ENCODE measurements around the gene CDH13. TPM values are rescaled to one million over a fixed set of nuclear protein-coding genes. Genes with fewer than 3 reads are reported as not detected.

Gene CDH13
- polyA plus RNA-seq, 1 experiment, result 113 TPM

DNA sequence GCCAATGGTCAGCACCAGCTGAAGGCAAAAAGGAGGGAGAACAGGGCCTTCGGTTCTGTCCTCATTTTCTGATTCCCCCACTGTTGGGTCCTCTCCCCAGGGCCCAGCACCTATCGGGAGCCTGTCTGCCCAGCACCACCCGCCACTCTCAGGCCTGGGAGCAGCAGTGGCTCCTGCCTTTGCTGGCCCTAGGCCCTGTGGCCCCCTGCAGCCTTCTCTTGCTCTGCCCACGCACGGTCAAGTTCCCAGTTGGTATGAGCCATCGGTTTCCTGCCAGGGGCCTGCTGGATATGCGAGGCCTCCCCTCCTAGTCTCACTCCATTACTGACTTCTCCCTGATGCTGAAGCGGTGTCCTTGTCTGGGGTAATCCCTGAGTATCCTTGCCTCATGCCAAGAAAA is 1218.5 kb downstream of the CDH13 start:
- POLR2A ChIA-PET, result no interaction called here
- Histone ChIP-seq H3K27me3 (ENCODE audit: control insufficient read depth, insufficient read depth, low read length) (no peaks in the 10 kb centered on the region), H3K36me3 (ENCODE audit: control insufficient read depth, insufficient read depth, low read length) (no peaks in the 10 kb centered on the region), H3K4me3 (ENCODE audit: low read depth, low read length) (no peak overlapping the region)
- CTCF ChIA-PET, result no interaction called here
- no peak for DNase-seq (ENCODE audit: low read depth)
- TF ChIP-seq CTCF (IDR thresholded peaks at IDR 0.05; ENCODE audit: insufficient read depth, low read depth, low read length), result no peak

DNA sequence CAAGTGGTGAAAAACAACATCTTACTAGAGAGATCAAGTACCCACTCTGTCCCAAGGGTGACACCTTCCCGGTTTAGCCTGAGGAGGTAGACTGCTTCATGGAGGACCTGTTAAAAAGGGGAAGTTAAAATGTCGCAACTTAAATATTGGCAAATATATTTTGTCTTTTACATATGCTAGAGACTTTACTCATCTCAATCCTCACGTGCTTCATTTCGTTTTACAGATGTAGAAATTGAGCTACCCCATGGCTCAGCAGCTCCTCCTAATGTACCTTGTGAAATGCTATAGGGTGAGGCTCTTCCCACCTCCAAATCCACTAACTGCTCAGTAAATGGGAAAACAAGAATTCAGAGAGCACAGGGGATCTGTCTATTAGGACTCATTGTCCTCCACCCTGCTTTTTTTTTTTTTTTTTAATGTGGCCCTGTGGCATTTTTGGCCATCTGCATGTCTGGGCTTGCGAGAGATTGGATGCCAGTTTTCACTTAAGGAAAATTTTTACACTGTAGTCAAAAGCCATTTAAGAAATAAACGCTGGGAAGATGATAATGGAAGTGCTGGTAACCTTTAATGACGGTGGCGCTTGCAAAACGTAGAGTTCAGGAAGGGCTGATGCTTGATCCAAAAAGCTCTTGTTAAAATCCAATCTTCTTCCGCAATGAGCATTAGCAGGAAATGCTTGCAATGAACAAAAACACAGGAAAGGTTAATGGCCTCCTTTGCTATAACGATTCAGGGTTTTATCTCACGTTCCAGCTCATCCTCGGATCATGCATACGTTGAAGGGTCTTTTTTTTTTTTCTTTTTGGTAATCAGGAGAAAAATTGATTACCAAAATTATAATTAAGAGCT is 1220.8 kb downstream of the CDH13 start:
- H3K27me3 ChIP-seq (ENCODE audit: control insufficient read depth, insufficient read depth, low read length), result no peaks in the 10 kb centered on the region
- no peak for TF ChIP-seq CTCF (IDR thresholded peaks at IDR 0.05; ENCODE audit: insufficient read depth, low read depth, low read length)
- POLR2A ChIA-PET, result no interaction called here
- CTCF ChIA-PET, result no interaction called here
- H3K4me3 ChIP-seq (ENCODE audit: low read depth, low read length), result no peak overlapping the region
- DNase-seq (ENCODE audit: low read depth), result no peak
- H3K36me3 ChIP-seq (ENCODE audit: control insufficient read depth, insufficient read depth, low read length), result no peaks in the 10 kb centered on the region

DNA sequence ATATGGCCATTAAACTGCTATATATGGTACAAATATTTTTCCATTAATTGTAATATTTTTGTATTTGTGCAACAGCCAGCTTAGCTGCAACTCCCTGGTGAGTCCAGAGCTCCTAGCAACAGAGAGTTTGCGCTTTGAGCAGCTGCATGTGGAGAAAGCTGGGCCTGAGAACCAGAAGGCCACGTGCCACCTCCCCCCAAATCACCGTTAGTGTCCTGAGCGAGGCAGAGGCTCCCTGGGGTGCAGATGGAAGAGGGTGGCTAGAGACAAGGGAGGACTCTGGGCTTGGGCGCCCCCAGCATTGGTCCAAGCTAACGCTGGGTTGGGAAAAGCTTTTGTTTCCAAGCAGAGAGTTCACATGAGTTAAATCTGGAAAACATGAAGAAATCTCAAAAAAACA is 1222.7 kb downstream of the CDH13 start:
- Histone ChIP-seq H3K27me3 (ENCODE audit: control insufficient read depth, insufficient read depth, low read length) (no peaks in the 10 kb centered on the region), H3K36me3 (ENCODE audit: control insufficient read depth, insufficient read depth, low read length) (no peaks in the 10 kb centered on the region), H3K4me3 (ENCODE audit: low read depth, low read length) (no peak overlapping the region)
- ChIA-PET CTCF (no interaction called here), POLR2A (no interaction called here)
- DNase-seq (ENCODE audit: low read depth), result no peak
- no peak for TF ChIP-seq CTCF (IDR thresholded peaks at IDR 0.05; ENCODE audit: insufficient read depth, low read depth, low read length)

Small RNAs within 50 kb of the gene (small RNA-seq; reads per million reads assigned to genes)
- gene AC099506.2 (ENCODE audit: insufficient read length, low read depth, low replicate concordance) (not detected), gene MIR3182 (ENCODE audit: insufficient read length, low read depth, low replicate concordance) (not detected), gene MIR8058 (ENCODE audit: insufficient read length, low read depth, low replicate concordance) (not detected)
